Brain microvascular endothelial cell (primary cell): ENCODE data around the gene USP14.
"Not testable (repeated sequence)": the region's sequence is repeated elsewhere in the genome, so short reads cannot be mapped to it uniquely, and the experiment has no call there.

Experiments used
- DNase-seq: peaks from one replicate; pipeline ENCODE4 v3.0.0-alpha.2; 2020
- H3K27ac ChIP-seq: fragments of 250-450 bp; sonication (Bioruptor Pico); 2 replicates; pipeline ENCODE4 v1.5.1; 2020; ENCODE audit warnings: mild to moderate bottlenecking, moderate library complexity
- H3K27me3 ChIP-seq: fragments of 250-450 bp; sonication (Bioruptor Pico); replicated peaks from 2 replicates; pipeline ENCODE4 v1.5.1; 2020; ENCODE audit warnings: mild to moderate bottlenecking
- H3K36me3 ChIP-seq: fragments of 250-450 bp; sonication (Bioruptor Pico); replicated peaks from 2 replicates; pipeline ENCODE4 v1.5.1; 2020; ENCODE audit warnings: mild to moderate bottlenecking
- H3K4me3 ChIP-seq: 2 replicates; pipeline ENCODE4 v1.5.1; 2011; ENCODE audit warnings: low read depth, mild to moderate bottlenecking, control low read depth, low read length, moderate library complexity
- CTCF ChIP-seq: IDR thresholded peaks from 2 replicates; pipeline ENCODE4 v1.5.1; 2011; ENCODE audit warnings: low read depth, mild to moderate bottlenecking, moderate library complexity, low read length, control low read depth, inconsistent platforms; ENCODE audit errors: missing control alignments
- in situ Hi-C: cut with HindIII; loops from 2 replicates; pipeline ENCODE4 v1.10.0; 2017; ENCODE audit warnings: low sequenced_read_pairs, low pct_ligation_motif_present

The USP14 gene

DNA sequence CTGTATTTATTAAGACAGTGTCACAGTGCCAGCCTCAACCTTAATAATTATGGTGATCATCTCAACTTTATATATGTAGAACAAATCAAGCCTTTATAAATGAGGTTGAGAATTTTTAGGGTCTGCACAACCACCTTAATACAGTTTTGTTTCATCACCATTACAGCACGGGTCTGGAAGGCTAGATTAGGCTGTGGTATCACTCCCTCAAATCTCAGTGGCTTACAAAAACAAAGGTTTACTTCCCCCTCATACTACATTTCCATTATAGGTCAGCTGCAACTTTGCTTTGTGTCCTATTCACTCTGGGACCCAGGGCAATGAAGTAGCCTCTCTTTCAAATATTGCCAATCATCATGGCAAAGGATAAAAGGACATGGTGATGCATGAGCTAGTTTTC lies 23.3 kb upstream of the USP14 start:
- Histone ChIP-seq H3K36me3 (no peaks in the 10 kb centered on the region), H3K27me3 (no peaks in the 10 kb centered on the region), H3K27ac (no peak overlapping the region), H3K4me3 (no peak overlapping the region)
- no peak for DNase-seq
- no peak for TF ChIP-seq CTCF
- in situ Hi-C loops, result no loop called here

- DNase-seq, result no peak
- Histone ChIP-seq H3K27ac (no peak overlapping the region), H3K4me3 (no peak overlapping the region), H3K36me3 (no peaks in the 10 kb centered on the region), H3K27me3 (no peaks in the 10 kb centered on the region)
- no peak for TF ChIP-seq CTCF
- in situ Hi-C loops, result no loop called here
These were observed 21.9 kb upstream of the USP14 start for GRCh38 chr18:136433-136832.

GRCh38 chr18:137327-137726 lies 21.0 kb upstream of the USP14 start:
- Histone ChIP-seq H3K27me3 (no peaks in the 10 kb centered on the region), H3K27ac (no peak overlapping the region), H3K4me3 (no peak overlapping the region), H3K36me3 (no peaks in the 10 kb centered on the region)
- in situ Hi-C loops, result no loop called here
- DNase-seq, result no peak
- TF ChIP-seq CTCF, result no peak

GRCh38 chr18:140670-141266 lies 17.6 kb upstream of the USP14 start:
- H3K4me3 ChIP-seq, result no peak overlapping the region
- no peak for TF ChIP-seq CTCF
- no peak for DNase-seq

GRCh38 chr18:142624-143296 lies 15.6 kb upstream of the USP14 start:
- H3K36me3 ChIP-seq, H3K4me3 ChIP-seq, H3K27ac ChIP-seq, H3K27me3 ChIP-seq, DNase-seq, in situ Hi-C loops: not testable (repeated sequence)

More at GRCh38 chr18:140670-141266, 17.6 kb upstream of the USP14 start:
- Histone ChIP-seq H3K27me3 (no peaks in the 10 kb centered on the region), H3K27ac (no peak overlapping the region), H3K36me3 (no peaks in the 10 kb centered on the region)
- in situ Hi-C loops, result no loop called here

GRCh38 chr18:148841-149240 lies 9.5 kb upstream of the USP14 start:
- DNase-seq, result no peak
- Histone ChIP-seq H3K27ac (no peak overlapping the region), H3K4me3 (no peak overlapping the region), H3K36me3 (no peaks in the 10 kb centered on the region), H3K27me3 (no peaks in the 10 kb centered on the region)
- in situ Hi-C loops, result no loop called here
- TF ChIP-seq CTCF, result no peak
